Fibroblast of the conjunctiva (primary cell): ENCODE results near the gene GPC1.

Source experiments
- DNase-seq: peaks from one replicate; pipeline ENCODE4 v3.0.0-alpha.2; 2010; ENCODE audit warnings: low read depth

GPC1 gene

DNA sequence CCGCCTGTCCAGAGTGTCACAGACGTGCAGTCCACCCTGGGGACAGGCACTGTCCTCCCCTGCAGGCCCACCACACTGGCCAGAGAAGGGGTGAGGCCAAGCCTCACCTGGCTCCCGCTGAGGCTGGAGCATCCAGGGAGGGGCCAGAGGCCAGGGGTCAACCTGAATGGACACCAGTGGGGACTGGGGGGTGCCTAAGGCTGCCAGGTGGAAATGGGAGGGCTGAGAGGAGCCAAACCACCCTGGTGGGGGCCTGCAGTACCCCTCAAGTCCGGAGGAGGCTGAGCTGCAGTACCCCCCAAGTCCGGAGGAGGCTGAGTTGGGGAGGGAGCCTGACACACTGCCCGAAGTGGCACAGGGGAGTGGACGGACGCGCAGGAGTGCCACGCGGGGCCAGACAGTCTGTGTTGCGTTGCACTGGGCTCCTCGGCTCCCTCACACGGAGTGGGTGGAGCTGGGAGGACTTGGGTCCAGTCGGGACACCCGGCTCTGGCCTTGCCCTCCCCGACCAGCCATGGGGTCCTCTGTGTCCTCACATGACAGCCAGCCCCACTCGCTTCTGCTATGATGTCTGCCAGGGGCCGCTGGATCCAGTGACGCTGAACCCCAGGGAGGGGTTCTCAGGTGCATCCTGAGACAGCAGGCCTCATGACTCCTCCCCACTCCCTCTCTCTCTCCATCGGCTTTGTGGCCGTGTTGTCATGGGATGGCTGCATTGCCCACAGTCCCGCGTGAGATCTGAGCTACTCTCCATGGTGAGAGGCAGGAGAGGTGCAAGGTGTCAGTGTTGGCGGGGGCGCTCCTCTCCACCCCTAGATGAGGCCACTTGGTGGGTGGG lies 22.3 kb upstream of the GPC1 start:
- no peak for DNase-seq

DNA sequence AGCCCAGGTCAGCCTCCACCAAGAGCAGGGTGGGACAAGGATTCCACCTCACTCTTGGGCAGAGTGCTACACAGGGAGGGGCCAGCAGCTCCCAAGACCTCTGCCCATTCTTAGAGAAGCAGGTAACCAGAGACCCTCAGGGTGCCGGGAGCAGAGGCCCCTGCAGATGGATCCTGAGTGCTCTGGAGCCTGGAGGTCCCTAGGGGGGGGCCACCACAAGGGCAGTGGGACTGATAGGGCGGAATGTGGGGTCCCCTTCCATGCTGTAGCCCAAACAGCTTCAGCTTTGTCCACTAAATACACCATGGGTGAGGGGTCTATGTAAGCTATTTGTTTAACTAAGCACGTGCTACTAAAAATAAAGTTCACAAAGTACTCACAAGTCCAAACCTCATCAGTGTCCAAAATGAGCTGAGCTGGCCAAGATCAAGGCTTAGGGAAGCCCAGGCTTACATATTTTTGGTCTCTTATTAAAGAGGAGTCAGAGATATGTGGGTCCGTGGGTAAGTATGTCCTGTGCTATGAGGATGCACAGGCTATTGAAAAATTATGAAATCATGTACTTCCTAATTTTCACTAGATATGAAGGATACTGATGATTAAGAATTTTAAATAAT lies 21.5 kb upstream of the GPC1 start:
- DNase-seq: no peak

DNA sequence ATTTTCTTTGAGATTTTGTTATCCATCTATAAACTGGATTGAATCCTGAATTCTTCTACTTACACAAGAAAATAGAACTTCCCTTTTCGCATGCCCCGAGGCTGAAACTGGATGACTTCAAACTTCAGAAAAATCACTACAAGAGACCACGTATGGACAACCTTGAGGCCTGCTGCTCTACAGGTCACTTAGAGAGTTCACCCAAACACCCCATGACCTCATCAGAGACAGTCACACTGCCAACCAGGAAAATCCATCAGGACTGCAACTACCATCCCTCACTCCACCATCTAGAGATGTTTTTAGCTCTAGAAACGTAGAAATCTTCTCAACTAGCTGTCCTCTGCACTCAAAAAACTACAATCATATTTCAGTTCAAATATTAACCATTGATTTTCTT lies 18.6 kb upstream of the GPC1 start:
- DNase-seq: no peak

DNA sequence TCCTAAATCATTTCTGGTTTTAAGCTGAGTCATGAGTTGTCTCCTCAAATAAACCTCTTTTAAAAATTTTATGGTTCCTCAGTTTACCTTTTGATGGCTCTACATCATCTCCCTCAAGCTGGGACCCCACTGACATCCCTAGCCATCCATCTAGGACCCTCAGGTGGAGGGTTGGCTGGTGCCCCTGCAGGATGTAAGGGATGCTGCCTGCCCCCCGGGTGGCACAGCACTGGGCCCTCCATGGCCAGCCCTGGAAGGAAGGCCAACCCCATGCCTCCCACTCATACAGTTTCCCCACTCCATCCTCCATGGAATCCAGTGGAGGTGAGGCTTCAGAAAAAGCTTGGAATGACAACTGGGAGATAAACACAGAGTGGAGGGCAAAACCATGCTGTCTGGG lies 17.2 kb upstream of the GPC1 start:
- DNase-seq: no peak

DNA sequence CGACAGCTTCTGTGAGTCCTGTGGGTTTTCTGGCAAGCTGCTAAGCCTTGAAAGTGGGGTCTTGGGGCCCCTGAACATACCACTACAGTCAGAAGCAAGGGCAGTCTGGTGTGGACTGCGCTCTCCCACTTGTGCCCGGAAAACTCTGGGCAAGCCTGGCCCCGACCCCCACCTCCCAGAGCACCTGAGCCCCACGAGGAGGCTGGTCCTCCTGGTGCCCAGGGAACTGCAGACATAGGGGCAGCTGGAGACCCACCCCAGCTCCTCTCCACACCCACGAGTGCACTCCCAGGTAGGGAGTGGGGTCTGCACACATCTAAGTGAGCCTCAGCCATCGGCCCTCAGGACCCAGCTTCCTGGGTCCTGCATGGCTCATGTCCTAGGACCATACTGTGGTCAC lies 16.2 kb upstream of the GPC1 start:
- DNase-seq: no peak

DNA sequence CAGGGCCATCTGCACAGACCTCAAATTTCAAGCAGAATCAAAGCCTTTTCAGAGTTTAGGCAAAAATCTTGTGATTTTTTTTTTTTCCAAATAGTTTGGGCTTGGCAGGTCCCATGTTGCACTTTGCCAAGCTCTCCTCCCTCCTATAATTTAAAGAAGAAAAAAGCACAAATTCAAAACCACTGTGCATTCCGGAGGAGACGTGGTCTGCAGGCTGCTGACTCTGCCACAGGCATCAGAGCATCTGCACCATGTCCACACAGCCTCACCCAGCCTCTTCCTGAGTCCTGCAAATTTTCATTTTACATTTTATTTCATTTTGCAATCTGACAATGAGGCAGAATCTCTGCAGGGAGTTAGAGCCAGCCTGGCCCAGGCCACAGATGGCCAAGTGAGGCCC lies 15.7 kb upstream of the GPC1 start:
- DNase-seq: no peak

DNA sequence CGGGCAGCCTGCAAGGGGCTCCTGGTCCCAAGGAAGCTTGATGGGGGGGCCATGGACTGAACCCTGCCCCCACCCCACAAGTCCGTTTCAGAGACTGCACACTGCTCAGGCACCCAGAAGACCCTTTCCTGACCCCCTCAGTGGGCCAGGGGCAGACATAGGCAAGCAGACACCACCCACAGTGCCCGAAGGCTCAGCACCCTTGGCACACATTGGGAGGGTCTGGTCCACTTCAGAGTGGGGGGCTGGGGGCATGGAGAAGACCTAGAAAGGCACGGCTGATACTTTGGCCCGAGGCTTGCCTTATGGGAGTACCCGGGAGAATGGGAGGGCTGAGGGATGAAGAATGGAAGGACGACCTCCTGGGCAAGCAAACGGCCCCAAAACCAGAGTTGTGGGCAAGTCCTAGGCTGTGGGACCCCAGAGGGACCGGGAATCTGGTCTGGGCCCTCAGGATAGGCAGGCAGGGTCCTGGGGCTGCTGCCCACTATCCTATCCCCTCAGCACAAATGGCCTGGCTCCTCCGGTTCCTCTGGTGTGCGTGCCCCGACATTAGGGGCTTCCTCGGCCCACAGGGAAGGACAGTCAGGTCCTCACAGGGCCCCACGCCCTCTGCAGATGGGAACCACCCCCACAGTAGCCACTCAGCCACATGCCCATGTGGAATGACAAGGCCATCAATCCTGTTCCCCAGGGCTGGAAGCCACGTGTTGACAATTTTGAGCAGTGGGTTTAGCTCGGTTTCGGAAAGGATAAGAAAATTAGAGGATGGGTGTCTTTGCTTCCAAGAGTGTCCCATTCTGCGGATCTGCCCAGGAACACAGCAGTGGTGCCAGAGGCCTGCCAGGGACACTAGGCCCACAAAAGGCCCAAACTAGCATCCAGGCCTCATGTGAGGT lies 15.0 kb upstream of the GPC1 start:
- DNase-seq: no peak

DNA sequence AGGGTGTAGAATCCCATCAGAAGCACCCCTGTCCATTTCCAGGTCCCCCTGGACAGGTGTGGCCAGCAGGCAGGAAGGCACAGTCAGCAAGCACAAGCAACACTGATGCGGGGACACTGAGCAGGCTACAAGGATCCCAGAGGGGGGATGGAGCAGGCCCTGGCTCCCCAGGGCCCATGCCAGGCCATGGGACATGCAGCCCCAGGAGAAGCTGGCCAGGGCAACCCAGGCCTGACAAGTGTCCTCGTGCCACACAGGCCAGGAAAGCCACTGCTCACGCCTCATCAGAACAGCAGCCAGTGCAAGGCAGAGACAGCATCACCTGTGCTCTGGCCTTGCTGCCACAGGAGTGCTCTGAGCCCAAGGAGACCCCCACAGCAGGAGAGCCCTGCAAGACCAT lies 14.1 kb upstream of the GPC1 start:
- DNase-seq: no peak

DNA sequence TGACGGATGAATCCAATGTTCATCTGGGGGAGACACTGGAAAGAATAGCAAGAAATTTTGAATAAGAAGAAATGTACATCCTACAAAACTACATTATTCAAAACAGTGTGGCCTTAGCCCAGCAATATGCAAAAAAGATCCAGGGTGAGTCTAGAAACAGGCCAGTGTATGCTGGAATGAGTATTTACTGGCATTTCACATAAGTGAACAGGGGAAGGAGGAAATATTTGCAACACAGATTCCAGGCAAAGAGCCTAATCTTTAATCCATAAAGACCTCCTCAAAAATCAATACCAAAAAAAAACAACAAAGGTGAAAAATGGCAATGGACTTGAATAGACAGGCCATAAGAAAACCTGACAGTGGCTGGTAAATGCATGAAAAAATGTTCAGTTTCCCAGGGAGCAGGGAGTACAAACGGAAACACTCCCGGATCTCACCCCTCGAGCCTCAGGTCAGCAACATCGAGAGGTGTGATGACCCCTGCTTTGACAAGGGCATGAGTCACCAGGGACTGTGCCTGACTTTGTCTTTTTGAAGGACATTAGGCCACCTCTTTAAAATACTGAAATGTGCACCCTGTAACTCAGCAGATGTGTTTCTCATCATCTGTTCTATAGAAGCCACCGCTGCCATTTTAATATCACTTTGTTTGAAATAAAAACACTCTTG lies 12.7 kb upstream of the GPC1 start:
- DNase-seq: no peak

DNA sequence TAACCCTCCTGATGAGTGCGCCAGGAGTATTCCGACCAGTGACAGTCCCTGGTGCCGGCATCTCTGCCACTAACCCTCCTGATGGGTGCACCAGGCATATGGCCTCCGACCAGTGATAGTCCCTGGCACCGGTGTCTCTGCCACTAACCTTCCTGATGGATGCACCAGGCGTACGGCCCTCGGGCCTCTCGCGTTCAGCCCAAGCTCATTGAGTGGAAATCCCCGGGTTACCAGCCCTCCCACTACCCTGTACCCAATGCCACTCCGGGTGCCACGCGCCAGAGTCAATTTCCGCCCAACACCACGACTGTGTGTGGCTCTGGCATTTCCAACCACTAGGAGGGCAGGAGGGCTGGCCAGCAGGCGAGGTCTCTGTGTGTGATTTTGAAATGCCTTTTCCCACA lies 11.7 kb upstream of the GPC1 start:
- DNase-seq: no peak

DNA sequence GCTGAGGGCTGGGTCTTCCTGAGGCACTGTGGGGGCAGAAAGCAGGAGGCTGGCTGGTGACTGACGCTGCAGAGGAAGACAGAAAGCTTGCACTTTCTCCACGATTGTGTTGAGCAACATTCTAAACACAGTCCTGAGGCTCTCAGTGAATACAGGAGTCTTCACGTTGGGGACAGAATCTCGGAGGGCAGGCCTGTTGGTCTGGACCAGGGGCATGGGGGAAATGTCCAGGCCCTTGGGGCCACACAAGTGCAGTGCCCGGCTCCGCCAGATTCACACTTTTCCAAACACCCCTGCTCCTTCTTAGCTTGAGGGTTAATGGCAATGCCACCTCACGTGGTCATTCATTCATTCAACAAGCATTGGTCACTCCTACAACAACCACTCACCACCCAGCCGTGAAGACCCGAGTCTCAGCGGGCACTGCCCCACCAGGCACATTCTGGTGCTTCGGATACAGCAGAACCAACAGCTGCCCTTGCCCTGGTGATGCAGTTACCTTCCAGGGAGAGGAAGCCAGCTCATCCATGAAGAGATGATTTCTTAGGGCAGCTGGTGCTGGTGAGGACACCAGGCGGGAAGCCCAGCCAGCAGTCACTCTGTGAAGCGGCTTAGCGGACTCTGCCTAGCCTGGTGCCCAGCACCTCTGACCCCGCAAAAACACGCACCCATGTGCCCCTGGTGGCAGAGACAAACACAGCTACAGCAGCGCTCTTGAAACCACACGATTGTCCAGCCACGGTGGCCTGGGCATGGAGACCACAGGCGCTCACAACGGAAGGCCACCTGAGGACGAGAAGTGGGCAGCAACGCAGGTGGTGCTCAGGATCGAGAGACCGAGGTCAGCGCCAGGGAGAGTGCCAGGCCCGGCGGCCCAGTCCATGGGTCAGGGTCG lies 10.9 kb upstream of the GPC1 start:
- DNase-seq: no peak

DNA sequence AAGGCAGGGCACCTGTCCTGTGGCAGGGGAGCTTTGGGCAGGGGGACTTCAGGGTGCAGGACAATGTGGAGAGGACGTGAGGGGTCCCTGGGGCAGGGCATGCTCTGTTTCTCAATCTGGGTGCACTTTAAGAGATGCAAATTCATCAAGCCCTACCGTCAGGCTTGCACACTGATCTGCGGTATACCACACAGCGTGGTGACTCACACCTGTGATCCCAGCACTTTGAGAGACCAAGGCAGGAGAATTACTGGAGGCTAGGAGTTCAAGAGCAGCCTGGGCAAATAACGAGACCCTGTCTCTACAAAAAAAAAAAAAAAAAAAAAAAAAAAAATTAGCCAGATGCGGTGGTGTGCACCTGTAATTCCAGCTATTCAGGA lies 10.2 kb upstream of the GPC1 start:
- DNase-seq: no peak

DNA sequence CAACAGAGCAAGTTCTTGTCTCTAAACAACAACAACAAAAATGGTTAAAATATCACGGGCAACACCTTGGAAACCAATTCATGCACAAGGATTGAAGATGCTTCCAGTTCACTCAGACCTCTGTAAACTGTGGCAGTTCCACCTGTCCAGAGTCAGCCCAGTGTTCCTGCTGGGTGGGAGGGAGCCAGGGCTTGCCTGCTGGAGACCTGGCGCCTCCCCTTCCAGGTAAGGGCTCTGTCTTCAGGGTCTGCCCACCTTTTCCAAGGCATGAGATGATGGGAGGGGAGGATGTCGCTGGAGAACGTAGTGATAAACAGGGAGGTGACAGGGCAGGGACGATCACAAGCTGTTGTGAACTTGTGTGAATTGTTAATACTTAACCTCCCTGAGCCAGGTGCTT lies 9.8 kb upstream of the GPC1 start:
- DNase-seq: no peak

DNA sequence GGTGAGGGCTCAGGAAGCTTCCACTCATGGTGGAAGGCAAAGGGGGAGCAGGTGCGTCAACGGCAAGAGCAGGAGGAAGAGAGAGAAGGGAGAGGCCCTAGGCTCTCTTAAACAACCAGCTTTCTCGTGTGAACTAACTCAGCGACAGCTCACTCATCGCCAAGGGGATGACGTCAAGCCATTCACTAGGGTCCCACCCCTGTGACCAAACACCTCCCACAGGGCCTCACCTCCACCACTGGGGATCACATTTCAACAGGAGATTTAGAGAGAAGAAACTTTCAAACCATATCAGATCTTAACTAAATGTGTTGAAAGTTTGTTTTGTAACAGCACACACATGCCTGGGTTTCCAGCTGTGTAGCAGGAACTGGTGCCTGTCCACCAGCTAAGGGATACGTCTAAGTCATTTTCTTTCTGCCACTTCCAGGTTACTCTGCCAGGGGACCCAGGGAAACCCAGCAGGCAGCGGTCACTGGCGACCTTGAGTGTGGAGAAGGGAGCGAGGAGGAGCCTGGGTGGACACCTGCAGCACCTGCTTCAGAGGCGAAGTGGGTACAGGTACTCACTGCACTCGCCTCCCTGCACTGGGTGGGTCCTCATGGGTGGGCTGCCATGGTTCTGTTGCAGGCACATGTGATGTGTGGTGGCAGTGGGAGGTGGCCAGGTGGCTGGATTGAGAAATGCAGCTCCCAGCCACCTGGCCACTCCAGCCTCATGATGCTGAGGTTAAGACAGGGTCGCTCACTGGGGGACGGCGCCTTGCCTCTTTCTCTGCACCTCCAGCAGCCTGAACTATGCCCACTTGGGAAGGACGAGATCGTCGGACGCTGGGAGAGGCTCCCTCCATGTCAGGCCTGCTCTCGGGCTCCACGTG lies 8.4 kb upstream of the GPC1 start:
- no peak for DNase-seq

DNA sequence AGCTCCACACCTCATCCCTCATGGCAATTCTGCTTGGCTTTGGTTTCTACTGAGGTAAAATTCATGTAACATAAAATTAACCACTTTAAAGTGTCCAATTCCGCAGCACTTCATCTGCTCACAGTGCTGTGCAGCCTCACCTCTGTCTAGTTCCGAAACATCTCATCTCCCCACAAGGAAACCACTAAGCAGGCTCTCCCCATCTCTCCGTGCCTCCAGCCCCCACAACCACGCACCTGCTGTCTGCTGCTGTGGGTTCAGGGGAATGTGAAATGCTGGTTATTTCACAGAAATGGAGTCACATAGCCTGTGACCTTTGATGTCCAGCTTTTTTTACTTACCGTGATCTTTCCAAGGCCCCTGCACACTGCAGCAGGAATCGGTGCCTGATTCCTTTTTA lies 7.7 kb upstream of the GPC1 start:
- no peak for DNase-seq

DNA sequence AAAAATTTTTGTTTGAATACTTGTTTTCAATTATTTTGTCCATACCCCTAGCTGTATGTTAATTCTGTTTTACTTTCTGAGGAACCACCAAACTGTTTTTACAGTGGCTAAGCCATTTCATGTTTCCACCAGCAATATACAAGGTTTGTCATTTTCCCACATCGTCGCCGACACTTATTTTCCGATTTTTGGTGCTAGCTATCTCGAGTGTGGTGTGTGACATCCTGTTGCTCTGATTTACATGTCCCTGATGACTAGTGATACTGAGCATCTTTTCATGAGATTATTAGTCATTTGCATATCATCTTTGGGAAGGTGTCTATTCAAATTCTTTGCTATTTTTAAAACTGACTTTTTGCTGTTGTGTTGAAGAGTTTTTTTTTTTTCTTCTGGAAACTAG lies 7.2 kb upstream of the GPC1 start:
- no peak for DNase-seq

DNA sequence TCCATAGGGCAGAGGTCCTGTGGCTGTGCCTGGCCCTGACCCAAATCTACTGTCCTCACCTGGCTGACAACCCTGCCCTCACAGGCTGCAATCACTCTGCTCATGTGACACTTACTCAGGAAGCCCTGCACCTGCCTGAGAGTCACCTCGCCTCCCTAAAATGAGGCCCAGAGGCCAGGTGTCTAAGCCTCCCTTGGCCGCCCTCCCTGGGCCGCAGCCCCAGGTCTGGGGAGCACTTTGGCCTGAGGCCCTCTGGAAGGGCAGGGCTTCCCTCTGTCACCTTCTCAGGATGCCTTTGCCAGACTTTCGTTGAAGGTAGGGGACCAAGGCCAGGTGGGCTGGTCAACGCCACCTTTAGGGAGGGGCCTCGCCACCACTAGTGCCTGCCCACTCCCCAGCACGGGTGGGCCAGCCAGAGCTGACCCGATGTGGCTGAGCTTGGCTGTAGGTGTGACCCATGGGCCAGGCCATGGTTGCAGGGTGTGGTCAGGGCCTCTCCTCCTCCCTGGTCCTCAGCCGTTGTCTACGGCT lies 6.1 kb upstream of the GPC1 start:
- DNase-seq: no peak

DNA sequence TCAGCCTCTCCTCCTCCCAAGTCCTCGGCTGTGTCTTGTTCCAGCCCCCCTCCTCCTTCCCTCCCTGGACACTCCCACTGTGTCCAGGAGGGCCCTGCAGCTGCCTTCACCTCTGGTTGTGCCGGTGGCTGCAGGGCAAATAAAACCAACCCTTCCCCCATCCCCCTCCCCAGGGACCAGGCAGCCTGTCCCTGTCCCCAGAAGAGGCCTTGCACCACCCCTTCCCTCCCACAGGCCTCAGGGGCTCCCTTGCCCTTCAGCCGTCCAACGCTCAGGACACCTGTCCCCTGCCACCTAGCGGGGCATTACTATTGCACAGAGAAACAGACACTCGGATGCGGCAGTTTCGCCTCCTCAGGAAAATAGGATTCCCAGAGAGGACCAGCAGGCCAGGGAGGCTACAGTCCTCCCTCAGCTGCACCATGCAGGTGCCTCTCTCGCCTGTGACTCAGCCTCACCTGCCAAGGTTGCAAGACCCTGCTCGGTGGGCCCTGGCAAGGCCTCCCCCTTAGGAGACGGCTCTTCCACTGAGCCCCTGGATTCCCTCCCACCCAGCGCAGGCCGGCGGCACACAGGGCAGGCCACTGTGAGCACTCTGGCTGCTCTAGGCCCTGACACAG lies 5.5 kb upstream of the GPC1 start:
- DNase-seq: no peak

DNA sequence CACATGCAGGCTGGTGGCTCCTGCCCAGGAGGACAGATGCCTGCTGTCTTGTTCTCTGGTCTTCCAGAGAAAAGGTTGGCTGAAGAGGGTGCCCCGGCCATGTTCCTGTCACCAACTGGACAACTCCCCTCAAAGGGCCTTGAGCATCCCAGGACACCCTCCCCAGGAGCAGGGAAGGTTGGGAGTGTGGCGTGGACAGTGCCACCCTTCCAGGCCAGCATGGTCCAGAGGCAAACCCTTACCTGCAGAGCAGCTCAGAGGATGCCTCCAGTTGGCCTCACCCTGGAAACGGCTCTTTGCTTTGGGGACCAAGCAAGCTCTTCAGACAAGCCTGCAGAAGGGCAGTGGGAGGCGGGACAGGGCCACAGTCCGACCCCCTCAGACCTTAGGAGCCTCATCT lies 4.9 kb upstream of the GPC1 start:
- no peak for DNase-seq

DNA sequence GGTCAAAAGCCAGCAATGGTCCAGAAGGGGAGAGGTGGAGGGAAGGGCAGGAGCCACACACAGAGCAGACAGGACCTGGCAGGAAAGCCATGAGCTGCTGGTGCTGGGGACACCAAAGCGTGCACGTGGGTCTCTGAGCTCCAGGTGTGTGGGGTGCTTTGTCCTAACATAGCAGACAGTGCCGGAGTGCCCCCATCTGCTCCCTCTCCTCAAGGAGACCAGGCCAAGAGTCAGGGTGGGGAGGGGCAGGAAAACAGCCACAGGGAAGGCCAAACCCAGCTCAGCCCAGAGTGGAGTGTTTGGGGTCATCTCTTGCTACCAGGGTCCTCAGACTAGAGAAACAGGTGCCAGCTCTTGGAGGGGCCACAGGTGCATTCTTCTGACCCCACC lies 4.2 kb upstream of the GPC1 start:
- DNase-seq: no peak
